ENCODE data around the gene FOXP1.

FOXP1 gene

GRCh38 chr3:71358243-71358642 lies 225.3 kb downstream of the FOXP1 start:
- Histone ChIP-seq H3K9me2 (replicated peaks; ENCODE audit: insufficient read depth, low read length) (no peaks in the 10 kb centered on the region), H2AFZ (ENCODE audit: low read depth, low read length, severe bottlenecking) (no peak overlapping the region), H3K4me3 (ENCODE audit: insufficient read depth, low read length, poor library complexity, severe bottlenecking) (no peak overlapping the region), H3K4me2 (ENCODE audit: low read depth, low read length, poor library complexity, severe bottlenecking) (no peak overlapping the region), H3F3A (ENCODE audit: insufficient read depth) (no peaks in the 10 kb centered on the region), H3K27ac (ENCODE audit: low read depth, low read length) (no peak overlapping the region), H3K27me3 (ENCODE audit: low read length) (no peaks in the 10 kb centered on the region), H4K20me1 (ENCODE audit: low read depth, low read length) (no peaks in the 10 kb centered on the region), H3K9me3 (ENCODE audit: insufficient read depth, low read length) (no peaks in the 10 kb centered on the region), H3K79me2 (ENCODE audit: insufficient read depth, low read length) (no peaks in the 10 kb centered on the region), H3K36me3 (ENCODE audit: low read length) (no peaks in the 10 kb centered on the region), H3K9ac (ENCODE audit: low read length) (no peak overlapping the region)
- TF ChIP-seq EZH2phosphoT487 (conservative IDR thresholded peaks at IDR 0.05; ENCODE audit: low read length) (no peak), CTCF (IDR thresholded peaks at IDR 0.05; ENCODE audit: insufficient read depth, low read length, poor library complexity, severe bottlenecking) (no peak)

DNA sequence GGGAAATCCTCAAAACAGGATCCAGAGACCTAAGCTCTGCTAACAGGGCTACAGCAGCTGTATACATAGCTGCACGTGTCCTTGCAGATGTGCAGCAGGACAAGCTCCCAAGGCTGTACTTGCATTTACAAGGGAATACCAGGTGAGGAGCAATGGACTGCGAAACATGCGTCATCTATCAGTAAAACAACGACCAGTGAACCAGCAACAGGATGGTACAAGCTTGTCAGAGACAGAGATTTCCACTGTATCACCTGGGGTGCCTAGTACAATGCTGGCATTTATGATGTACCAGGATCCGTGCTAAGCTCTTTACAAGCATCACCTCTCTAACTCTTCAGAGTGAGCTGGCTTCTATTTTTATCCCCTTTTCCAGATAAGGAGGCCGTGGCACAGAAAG lies 227.3 kb downstream of the FOXP1 start:
- H3K9me3 ChIP-seq (ENCODE audit: insufficient read depth, low read length) = no peaks in the 10 kb centered on the region
- no peak overlapping the region for H3K9ac ChIP-seq (ENCODE audit: low read length)
- TF ChIP-seq CTCF (IDR thresholded peaks at IDR 0.05; ENCODE audit: insufficient read depth, low read length, poor library complexity, severe bottlenecking) (no peak), EZH2phosphoT487 (conservative IDR thresholded peaks at IDR 0.05; ENCODE audit: low read length) (no peak)
- no peaks in the 10 kb centered on the region for H3K79me2 ChIP-seq (ENCODE audit: insufficient read depth, low read length)
- H3K36me3 ChIP-seq (ENCODE audit: low read length) = no peaks in the 10 kb centered on the region
- no peaks in the 10 kb centered on the region for H3F3A ChIP-seq (ENCODE audit: insufficient read depth)
- H2AFZ ChIP-seq (ENCODE audit: low read depth, low read length, severe bottlenecking) = no peak overlapping the region
- no peaks in the 10 kb centered on the region for H4K20me1 ChIP-seq (ENCODE audit: low read depth, low read length)
- no peak overlapping the region for H3K4me3 ChIP-seq (ENCODE audit: insufficient read depth, low read length, poor library complexity, severe bottlenecking)
- H3K27ac ChIP-seq (ENCODE audit: low read depth, low read length) = no peak overlapping the region
- H3K9me2 ChIP-seq (replicated peaks; ENCODE audit: insufficient read depth, low read length) = no peaks in the 10 kb centered on the region
- H3K4me2 ChIP-seq (ENCODE audit: low read depth, low read length, poor library complexity, severe bottlenecking) = no peak overlapping the region
- H3K27me3 ChIP-seq (ENCODE audit: low read length) = no peaks in the 10 kb centered on the region

DNA sequence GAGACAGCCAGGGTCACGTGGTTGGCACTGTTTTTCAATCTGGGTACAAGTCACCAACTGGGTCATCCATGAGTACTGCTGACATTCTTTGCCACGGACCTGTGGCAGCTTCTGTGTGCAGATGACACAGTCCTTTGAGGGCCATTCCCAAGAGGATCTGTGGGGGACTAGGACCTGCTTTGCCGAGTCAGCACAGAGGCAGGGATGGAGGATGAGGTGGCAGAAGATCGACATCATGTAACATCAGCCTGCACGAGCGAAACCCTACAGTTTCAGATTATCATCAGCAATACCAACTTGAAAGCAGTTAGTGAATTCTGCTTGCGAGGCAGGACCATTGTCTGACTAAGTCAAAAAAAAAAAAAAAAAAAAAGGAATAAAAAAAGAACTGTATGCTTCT lies 227.7 kb downstream of the FOXP1 start:
- no peaks in the 10 kb centered on the region for H3K9me2 ChIP-seq (replicated peaks; ENCODE audit: insufficient read depth, low read length)
- no peaks in the 10 kb centered on the region for H3F3A ChIP-seq (ENCODE audit: insufficient read depth)
- no peak overlapping the region for H3K9ac ChIP-seq (ENCODE audit: low read length)
- H2AFZ ChIP-seq (ENCODE audit: low read depth, low read length, severe bottlenecking) = no peak overlapping the region
- no peaks in the 10 kb centered on the region for H3K36me3 ChIP-seq (ENCODE audit: low read length)
- no peak overlapping the region for H3K4me3 ChIP-seq (ENCODE audit: insufficient read depth, low read length, poor library complexity, severe bottlenecking)
- H4K20me1 ChIP-seq (ENCODE audit: low read depth, low read length) = no peaks in the 10 kb centered on the region
- TF ChIP-seq CTCF (IDR thresholded peaks at IDR 0.05; ENCODE audit: insufficient read depth, low read length, poor library complexity, severe bottlenecking) = no peak
- TF ChIP-seq EZH2phosphoT487 (conservative IDR thresholded peaks at IDR 0.05; ENCODE audit: low read length) = no peak
- H3K27me3 ChIP-seq (ENCODE audit: low read length) = no peaks in the 10 kb centered on the region
- H3K79me2 ChIP-seq (ENCODE audit: insufficient read depth, low read length) = no peaks in the 10 kb centered on the region
- no peaks in the 10 kb centered on the region for H3K9me3 ChIP-seq (ENCODE audit: insufficient read depth, low read length)
- H3K27ac ChIP-seq (ENCODE audit: low read depth, low read length) = no peak overlapping the region
- H3K4me2 ChIP-seq (ENCODE audit: low read depth, low read length, poor library complexity, severe bottlenecking) = no peak overlapping the region

- Histone ChIP-seq H3K4me3 (ENCODE audit: insufficient read depth, low read length, poor library complexity, severe bottlenecking) (no peak overlapping the region), H3K27me3 (ENCODE audit: low read length) (no peaks in the 10 kb centered on the region), H2AFZ (ENCODE audit: low read depth, low read length, severe bottlenecking) (no peak overlapping the region), H4K20me1 (ENCODE audit: low read depth, low read length) (no peaks in the 10 kb centered on the region), H3K36me3 (ENCODE audit: low read length) (no peaks in the 10 kb centered on the region), H3K9me3 (ENCODE audit: insufficient read depth, low read length) (no peaks in the 10 kb centered on the region), H3K27ac (ENCODE audit: low read depth, low read length) (no peak overlapping the region), H3K4me2 (ENCODE audit: low read depth, low read length, poor library complexity, severe bottlenecking) (no peak overlapping the region), H3K9ac (ENCODE audit: low read length) (no peak overlapping the region), H3K9me2 (replicated peaks; ENCODE audit: insufficient read depth, low read length) (no peaks in the 10 kb centered on the region), H3K79me2 (ENCODE audit: insufficient read depth, low read length) (no peaks in the 10 kb centered on the region), H3F3A (ENCODE audit: insufficient read depth) (no peaks in the 10 kb centered on the region)
- no peak for TF ChIP-seq CTCF (IDR thresholded peaks at IDR 0.05; ENCODE audit: insufficient read depth, low read length, poor library complexity, severe bottlenecking)
These were observed 228.5 kb downstream of the FOXP1 start for GRCh38 chr3:71355037-71355436.

Measured in SU-DHL-6 (cell line).